Measurements from ENCODE around the gene TNFSF13B. TPM values are rescaled to one million over a fixed set of nuclear protein-coding genes. Genes with fewer than 3 reads are reported as not detected.

TNFSF13B gene
- total RNA-seq, 4 donors from 2014 or later, result 7.9 to 32.2 (median 12.0) TPM

GRCh38 chr13:108352599-108352998 lies 83.1 kb downstream of the TNFSF13B start:
- no peak overlapping the region for H3K4me3 ChIP-seq
- no peaks in the 10 kb centered on the region for H3K4me1 ChIP-seq
- H3K36me3 ChIP-seq, result no peaks in the 10 kb centered on the region
- no peak overlapping the region for H3K27ac ChIP-seq
- H3K27me3 ChIP-seq, result no peaks in the 10 kb centered on the region
- TF ChIP-seq POLR2A (IDR thresholded peaks at IDR 0.05), result no peak
- TF ChIP-seq CTCF (IDR thresholded peaks at IDR 0.05), result no peak
- no peak for DNase-seq
- no peaks in the 10 kb centered on the region for H3K9me3 ChIP-seq

- H3K27me3 ChIP-seq, result no peaks in the 10 kb centered on the region
- no peak for TF ChIP-seq POLR2A (IDR thresholded peaks at IDR 0.05)
- TF ChIP-seq CTCF (IDR thresholded peaks at IDR 0.05), result no peak
Measured at GRCh38 chr13:108357228-108357627, 87.7 kb downstream of the TNFSF13B start.

More at GRCh38 chr13:108357228-108357627, 87.7 kb downstream of the TNFSF13B start:
- Histone ChIP-seq H3K4me1 (no peaks in the 10 kb centered on the region), H3K36me3 (no peaks in the 10 kb centered on the region), H3K4me3 (no peak overlapping the region), H3K9me3 (no peaks in the 10 kb centered on the region), H3K27ac (no peak overlapping the region)
- DNase-seq, result no peak

Small RNA genes within 50 kb of the gene (small RNA-seq; reads per million reads assigned to genes)
- gene RNA5SP39, result 0 reads per million in 2 donors

Other genes with a start within 250 kb of the TNFSF13B start
- gene LIG4, start 54.2 kb upstream of the TNFSF13B start, total RNA-seq, result 10 to 100 TPM in 2 of 4 donors, 1 to 10 TPM in 2; 4.1 to 12.3 (median 10.6) TPM
- gene ABHD13, start 51.3 kb upstream of the TNFSF13B start, total RNA-seq, result 10 to 100 TPM in 2 of 4 donors, 1 to 10 TPM in 2; 5.8 to 14.9 (median 10.0) TPM

All from Peyer's patch (tissue), 4 donors.